HG02852 (cell line): ENCODE results near the gene SEC16B.
"Not testable (repeated sequence)": the region's sequence is repeated elsewhere in the genome, so short reads cannot be mapped to it uniquely, and the experiment has no call there.

Experiments used
- ATAC-seq: cut with Tn5 transposase; IDR thresholded peaks from one replicate; pipeline ENCODE4 v1.9.1; 2021; ENCODE audit warnings: mild to moderate bottlenecking, moderate library complexity; ENCODE audit not compliant: unreplicated experiment

Gene SEC16B, protein sequence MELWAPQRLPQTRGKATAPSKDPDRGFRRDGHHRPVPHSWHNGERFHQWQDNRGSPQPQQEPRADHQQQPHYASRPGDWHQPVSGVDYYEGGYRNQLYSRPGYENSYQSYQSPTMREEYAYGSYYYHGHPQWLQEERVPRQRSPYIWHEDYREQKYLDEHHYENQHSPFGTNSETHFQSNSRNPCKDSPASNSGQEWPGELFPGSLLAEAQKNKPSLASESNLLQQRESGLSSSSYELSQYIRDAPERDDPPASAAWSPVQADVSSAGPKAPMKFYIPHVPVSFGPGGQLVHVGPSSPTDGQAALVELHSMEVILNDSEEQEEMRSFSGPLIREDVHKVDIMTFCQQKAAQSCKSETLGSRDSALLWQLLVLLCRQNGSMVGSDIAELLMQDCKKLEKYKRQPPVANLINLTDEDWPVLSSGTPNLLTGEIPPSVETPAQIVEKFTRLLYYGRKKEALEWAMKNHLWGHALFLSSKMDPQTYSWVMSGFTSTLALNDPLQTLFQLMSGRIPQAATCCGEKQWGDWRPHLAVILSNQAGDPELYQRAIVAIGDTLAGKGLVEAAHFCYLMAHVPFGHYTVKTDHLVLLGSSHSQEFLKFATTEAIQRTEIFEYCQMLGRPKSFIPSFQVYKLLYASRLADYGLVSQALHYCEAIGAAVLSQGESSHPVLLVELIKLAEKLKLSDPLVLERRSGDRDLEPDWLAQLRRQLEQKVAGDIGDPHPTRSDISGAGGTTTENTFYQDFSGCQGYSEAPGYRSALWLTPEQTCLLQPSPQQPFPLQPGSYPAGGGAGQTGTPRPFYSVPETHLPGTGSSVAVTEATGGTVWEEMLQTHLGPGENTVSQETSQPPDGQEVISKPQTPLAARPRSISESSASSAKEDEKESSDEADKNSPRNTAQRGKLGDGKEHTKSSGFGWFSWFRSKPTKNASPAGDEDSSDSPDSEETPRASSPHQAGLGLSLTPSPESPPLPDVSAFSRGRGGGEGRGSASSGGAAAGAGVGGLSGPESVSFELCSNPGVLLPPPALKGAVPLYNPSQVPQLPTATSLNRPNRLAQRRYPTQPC

DNA sequence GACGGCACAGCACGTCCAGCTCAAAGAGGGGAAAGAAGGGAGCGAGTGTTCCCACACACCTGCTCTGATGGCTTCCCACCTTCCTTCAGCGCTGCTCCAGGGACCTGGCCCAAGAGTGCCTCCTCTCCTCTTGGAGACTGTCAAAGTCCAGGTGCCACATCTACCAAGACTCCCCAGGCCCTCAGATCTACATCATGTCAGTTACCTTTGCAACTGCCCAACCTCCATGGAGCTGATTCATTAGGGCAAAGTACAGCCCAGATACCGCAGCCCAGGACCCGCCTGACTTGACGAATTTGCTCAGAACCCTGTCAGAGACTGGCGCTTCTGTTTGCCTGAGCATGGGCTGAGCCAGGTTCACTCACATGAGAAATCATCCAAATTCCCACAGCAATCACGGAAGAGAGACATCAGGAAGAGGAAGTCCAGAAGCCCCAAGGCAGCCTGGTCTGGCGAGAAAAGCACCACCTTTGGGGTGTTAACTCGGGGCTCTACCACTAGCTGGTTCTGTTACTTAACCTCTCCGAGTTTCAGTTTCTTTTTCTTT, at the start of gene SEC16B:
TSS of gene SEC16B (minus strand) at position 234 of the 547 bp plus-strand sequence. CDS start 2,077 bp downstream, outside the sequence.
- no peak for ATAC-seq

DNA sequence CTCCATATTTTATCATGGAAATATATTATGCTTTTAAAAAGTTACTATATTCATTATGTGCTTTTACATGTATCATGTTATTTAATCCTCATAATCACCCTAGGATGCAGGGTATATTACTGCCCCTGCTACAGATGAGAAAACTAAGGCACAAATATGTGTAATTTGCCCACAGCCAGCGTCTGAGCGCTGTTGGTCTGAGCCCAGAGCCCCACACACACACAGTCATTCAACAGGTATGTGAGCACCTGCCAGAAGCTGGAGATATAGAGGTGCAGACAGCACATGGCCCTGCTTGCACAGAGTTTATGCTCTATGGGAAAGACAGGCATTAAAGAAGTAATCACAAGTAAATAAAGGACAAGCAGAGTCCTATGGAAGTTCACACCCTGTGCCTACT, 49.8 kb upstream of the SEC16B start:
- ATAC-seq, result no peak

- ATAC-seq, result no peak
These were observed 49.4 kb upstream of the SEC16B start for GRCh38 chr1:178019208-178019607.

- no peak for ATAC-seq
These were observed 47.7 kb upstream of the SEC16B start for GRCh38 chr1:178017517-178017916.

- no peak for ATAC-seq
These were observed 42.1 kb upstream of the SEC16B start for GRCh38 chr1:178011864-178012503.

- ATAC-seq, result no peak
These were observed 41.6 kb upstream of the SEC16B start for GRCh38 chr1:178011465-178011828.

DNA sequence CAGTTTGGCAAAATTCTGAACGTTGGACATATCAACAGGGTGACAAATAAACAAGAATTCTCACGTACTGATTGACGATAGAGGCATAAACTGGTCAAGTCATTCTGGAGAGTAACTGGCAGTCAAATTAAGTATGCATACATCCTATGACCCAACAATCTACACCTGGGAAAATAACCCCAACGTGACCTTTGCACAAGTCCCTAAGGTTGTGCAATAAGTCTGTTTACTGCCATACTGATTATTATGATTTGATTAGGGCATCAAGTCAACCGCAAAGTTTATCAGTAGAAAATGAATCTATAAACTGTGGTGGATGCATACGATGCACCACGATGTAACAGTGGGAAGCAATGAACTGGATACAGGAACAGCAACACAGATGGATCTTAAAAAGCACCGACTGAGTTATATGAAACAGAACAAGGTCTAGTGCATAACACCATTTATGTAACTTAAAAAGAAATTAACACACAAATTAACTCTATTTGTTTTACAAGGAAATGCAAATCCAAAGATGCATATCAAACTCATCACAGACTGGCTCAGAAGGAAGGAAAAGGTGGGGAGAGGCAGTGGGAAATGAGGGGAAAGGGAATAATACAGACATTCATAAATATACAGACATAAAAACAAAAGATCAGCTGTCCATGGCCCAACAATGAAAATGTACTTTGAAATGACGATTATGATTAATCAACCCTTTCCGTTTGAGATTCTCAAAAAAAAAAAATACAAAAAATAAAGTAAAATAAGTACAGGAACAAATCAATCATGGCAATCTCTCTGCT, 41.0 kb upstream of the SEC16B start:
- no peak for ATAC-seq

DNA sequence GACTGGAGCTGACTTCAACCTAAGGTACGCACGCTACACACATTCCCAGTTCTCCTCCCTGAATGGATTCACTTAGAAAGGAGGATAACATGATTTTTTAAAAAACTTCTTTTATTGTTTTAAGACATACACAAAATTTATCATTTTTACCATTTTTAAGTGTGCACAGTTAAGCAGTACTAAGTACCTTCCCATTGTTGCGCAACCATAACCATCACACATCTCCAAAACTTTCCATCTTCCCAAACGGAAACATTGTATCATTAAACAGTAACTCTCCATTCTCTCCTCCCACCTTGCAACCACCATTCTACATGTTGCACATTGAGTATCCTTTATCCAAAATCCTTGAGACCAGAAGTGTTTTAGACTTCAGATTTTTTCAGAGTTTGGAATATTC, 36.2 kb upstream of the SEC16B start:
- ATAC-seq, result no peak

DNA sequence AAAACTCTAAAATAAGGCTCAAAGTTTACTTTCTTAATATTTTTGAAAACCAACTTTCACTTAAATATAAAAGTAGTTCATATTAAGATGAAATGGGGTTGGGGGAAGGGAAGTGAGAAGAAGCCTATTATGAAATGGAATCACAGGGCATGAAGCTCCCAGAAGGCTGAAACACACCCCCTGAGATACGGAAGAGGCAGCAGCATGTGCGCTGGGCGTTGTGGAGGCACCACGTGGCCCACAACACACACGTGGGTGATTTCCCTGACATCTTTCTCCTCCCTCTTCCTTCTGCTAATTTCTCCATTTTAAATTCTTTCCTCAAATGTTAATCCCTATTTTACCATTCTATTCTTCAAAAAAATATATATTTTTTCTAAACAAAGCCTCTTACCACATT, 35.6 kb upstream of the SEC16B start:
- peak; percentile 33 for ATAC-seq

- ATAC-seq, result peak; percentile 73
These were observed 35.1 kb upstream of the SEC16B start for GRCh38 chr1:178004926-178005391.

- ATAC-seq, result no peak
These were observed 29.1 kb upstream of the SEC16B start for GRCh38 chr1:177998696-177999631.

DNA sequence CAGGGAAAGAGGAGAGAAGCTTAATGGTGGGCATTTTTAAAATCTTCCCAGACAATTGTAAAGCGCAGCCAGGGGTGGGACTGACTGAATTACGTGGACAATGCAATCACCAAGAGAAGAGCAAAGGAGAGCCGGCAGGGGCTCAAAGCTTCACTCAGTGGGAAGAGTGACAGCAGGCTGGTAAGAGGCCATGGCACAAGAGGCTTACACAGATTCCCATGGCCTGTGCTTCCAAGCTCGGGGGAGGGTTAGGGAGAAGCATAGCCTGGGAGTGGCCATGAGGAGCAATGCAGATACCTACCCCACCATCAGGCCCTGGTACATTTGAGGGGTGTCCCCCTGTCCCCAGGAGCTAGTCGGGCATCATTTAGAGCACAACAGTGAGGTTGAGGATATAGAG, 27.1 kb upstream of the SEC16B start:
- no peak for ATAC-seq

DNA sequence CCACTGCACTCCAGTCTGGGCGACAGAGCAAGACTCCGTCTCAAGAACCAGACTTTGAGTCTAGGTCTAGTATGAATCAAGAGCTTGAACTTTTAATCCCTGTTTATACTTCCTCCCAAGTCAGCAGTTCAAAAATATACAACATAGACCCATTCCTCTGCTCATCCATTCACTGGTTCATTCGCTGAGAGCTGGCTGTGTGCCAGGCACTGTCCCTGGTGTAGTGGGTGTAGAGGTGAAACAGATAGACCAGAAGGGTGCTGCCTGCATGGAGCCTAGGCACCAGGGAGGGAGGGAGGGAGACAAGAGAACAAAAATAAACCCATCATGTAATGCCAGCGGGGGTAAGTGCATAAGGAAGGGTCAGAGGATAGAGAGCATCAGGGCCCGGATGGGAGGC, 25.5 kb upstream of the SEC16B start:
- no peak for ATAC-seq

GRCh38 chr1:177986281-177986680, 16.4 kb upstream of the SEC16B start:
- ATAC-seq, result not testable (repeated sequence)

DNA sequence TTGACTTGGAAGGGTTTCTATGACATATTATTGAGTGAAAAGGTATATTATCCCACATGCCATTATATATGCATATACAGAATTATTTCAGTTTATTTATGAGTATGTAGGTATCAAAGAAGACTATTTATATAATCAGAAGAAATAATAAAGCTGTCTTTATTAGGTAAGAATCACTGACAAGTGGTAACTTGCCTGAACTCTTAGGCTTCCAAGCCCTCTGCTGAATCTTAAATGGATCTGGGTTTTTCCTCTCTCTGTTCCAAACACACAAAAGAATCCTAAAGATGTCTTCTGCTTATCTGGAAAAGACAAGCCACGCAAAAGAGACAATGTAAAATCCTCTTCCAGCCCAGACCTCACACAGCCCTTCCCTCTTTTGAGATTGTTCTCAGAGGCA, 14.9 kb upstream of the SEC16B start:
- ATAC-seq, result no peak

DNA sequence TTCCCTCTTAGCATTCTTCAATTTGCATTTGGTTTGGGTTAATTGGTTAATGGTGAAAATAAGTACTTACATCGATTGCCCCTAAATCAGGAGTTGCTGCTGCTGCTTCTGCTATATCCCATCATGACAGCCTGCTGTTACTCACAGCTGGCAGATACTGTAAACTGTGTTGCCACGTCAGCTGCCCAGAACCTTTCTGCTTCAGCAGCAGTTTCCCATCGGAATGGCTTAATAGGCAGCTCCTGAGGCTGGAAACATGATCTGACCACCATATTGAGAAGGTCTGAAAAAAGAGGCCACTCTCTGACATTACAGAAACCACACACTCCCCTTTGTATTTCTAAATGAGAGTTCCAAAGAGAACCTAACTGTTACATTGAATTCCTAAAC, 14.3 kb upstream of the SEC16B start:
- no peak for ATAC-seq

DNA sequence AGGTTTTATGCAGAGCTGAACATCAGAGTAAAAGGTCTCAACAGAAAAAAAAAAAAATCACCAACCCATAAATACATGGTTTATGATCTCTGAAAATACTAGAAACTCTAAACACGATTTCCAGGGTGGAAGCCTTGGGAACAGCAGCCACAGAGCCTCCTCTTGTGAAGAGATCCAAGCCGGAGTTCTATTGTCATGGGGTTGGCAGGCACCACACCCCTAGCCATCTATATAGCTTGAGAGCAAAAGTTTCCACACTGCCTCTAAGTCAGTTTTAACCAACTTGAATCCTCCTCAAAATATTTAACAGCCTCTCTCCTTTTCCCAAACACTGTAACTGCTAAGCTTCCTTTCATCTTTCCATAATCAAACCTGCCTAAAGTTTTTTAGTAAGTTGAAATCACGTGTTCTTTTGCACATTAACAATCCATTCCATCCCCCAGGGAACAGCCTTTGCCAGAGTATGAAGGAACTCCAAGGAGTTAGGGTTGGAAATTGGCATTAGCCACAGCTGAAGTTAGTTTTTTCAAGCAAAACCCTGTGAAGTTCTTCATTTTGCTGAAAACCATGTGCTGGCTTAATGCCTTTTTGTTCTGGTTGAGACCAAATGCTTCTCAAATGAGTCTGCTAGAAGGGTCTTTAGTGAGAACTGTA, 13.8 kb upstream of the SEC16B start:
- no peak for ATAC-seq

DNA sequence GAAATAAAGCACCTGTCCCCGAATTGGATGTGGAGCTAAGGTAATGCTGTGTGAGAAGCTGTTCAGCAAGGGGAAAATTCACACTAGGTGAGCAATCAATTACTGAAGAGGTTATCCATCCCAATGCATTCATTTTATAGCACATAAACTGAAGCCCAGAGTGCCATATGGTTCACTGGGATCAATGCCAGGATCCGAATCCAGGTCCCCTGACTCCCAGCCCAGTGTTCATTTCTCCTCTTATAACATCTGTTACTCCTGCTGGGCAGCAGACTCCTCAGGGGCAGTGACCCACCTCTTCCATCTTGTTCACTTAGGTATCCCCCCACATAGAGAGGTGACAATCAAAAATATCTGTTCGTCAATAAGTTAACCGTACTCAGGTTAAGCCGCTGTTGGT, 13.2 kb upstream of the SEC16B start:
- ATAC-seq, result no peak
